K562 (cell line): Measurements from ENCODE around the gene GNAI1.

Source experiments
- FOXA1 ChIP-seq: fragments of 450-650 bp; IDR thresholded peaks from 2 replicates; pipeline ENCODE4 v1.6.1; 2016; ENCODE audit warnings: mild to moderate bottlenecking, borderline replicate concordance
- FOXM1 ChIP-seq, 2 experiments: fragments of 450-650 bp in 1 of 2; sonication (generic) in 1 of 2; formaldehyde crosslinking in 1 of 2; IDR thresholded peaks; 2 replicates each; pipeline versions ENCODE4 v1.6.1 to v1.9.0; 2017 to 2022; ENCODE audit warnings: low read depth in 2 of 2, mild to moderate bottlenecking in 2 of 2, missing genetic modification reagents in 1 of 2, moderate library complexity in 1 of 2
- JUND ChIP-seq, 2 experiments: IDR thresholded peaks; 2 replicates in 1 of 2; 3 replicates in 1 of 2; pipeline ENCODE4 v1.6.1; 2011; ENCODE audit warnings: borderline replicate concordance in 2 of 2, low read depth in 2 of 2, low read length in 2 of 2, improper control_type of control experiment in 1 of 2, missing biosample characterization in 1 of 2, missing genetic modification characterization in 1 of 2, missing genetic modification reagents in 1 of 2
- MTA2 ChIP-seq: fragments of 450-650 bp; IDR thresholded peaks from 2 replicates; pipeline ENCODE4 v1.6.1; 2016; ENCODE audit warnings: low read depth
- POLR3G ChIP-seq: IDR thresholded peaks from 2 replicates; pipeline ENCODE4 v1.6.1; 2011; ENCODE audit not compliant: insufficient read length, insufficient replicate concordance; ENCODE audit errors: extremely low read depth
- SMARCA4 ChIP-seq: fragments of 450-650 bp; IDR thresholded peaks from 2 replicates; pipeline ENCODE4 v1.6.1; 2016
- SMC3 ChIP-seq: conservative IDR thresholded peaks from 2 replicates; pipeline ENCODE4 v1.6.1; 2011; ENCODE audit warnings: low read depth, low read length, improper control_type of control experiment; ENCODE audit not compliant: insufficient read depth
- SP2 ChIP-seq: IDR thresholded peaks from 2 replicates; pipeline ENCODE4 v1.6.1; 2011; ENCODE audit warnings: mild to moderate bottlenecking, low read depth, low read length, moderate library complexity; ENCODE audit not compliant: poor library complexity, severe bottlenecking; ENCODE audit errors: extremely low read depth
- TBL1XR1 ChIP-seq, 2 experiments: IDR thresholded peaks; 2 replicates each; pipeline ENCODE4 v1.6.1; 2012; ENCODE audit warnings: improper control_type of control experiment in 2 of 2, low read length in 2 of 2, mild to moderate bottlenecking in 1 of 2
- ZNF274 ChIP-seq: IDR thresholded peaks from 2 replicates; pipeline ENCODE4 v1.6.1; 2011; ENCODE audit warnings: low read depth, mild to moderate bottlenecking, low read length, moderate library complexity, borderline replicate concordance
- ZNF324 ChIP-seq: fragments of 250-450 bp; sonication (Bioruptor Pico); IDR thresholded peaks from 2 replicates; pipeline ENCODE4 v1.4.0; 2020; ENCODE audit warnings: mild to moderate bottlenecking
- TF ChIP-seq, protein P1 (sequence below), 3 experiments: IDR thresholded peaks in 2 of 3; conservative IDR thresholded peaks in 1 of 3; 2 replicates each; pipeline ENCODE4 v1.5.1; 2011 to 2012; ENCODE audit warnings: low read length in 3 of 3, mild to moderate bottlenecking in 3 of 3, control low read depth in 2 of 3, improper control_type of control experiment in 1 of 3, inconsistent platforms in 1 of 3, low read depth in 1 of 3, mixed read lengths in 1 of 3, moderate library complexity in 1 of 3; ENCODE audit not compliant: insufficient read depth in 2 of 3

DNA sequence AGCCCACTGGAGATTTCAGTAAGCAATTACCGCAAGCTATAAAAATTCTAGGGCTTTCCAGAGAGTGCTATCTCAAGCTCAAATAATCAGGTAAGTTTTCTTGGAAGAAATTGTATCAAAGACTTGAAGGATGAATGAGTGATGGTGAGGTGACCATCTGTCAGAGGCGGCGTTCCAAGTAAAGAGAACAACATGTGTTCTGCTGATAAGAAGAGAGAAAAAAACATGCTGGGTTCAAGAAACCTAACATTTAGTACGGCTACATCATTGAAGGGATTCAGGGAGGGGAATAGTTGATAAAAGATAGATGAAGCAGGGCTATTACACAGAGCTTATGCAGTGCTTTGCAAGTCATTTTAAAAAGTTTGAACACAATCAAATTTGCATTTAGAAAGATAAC, 100.7 kb downstream of the GNAI1 start:
- TF ChIP-seq FOXA1 (no peak), MTA2 (no peak), JUND (IDR thresholded peaks at IDR 0.05; ENCODE audit: borderline replicate concordance, low read depth, low read length) (no peak), JUND (tag; IDR thresholded peaks at IDR 0.05; ENCODE audit: borderline replicate concordance, low read depth, low read length) (no peak), SP2 (no peak), ZNF274 (no peak), ZNF324 (no peak), SMARCA4 (no peak), POLR3G (no peak), TBL1XR1 (IDR thresholded peaks at IDR 0.05; ENCODE audit: low read length in 2 of 2) (no peak), SMC3 (no peak), FOXM1 (IDR thresholded peaks at IDR 0.05; ENCODE audit: low read depth) (no peak), FOXM1 (CRISPR knock-in tag; IDR thresholded peaks at IDR 0.05; ENCODE audit: low read depth) (no peak)
- TF ChIP-seq, protein P1, sequence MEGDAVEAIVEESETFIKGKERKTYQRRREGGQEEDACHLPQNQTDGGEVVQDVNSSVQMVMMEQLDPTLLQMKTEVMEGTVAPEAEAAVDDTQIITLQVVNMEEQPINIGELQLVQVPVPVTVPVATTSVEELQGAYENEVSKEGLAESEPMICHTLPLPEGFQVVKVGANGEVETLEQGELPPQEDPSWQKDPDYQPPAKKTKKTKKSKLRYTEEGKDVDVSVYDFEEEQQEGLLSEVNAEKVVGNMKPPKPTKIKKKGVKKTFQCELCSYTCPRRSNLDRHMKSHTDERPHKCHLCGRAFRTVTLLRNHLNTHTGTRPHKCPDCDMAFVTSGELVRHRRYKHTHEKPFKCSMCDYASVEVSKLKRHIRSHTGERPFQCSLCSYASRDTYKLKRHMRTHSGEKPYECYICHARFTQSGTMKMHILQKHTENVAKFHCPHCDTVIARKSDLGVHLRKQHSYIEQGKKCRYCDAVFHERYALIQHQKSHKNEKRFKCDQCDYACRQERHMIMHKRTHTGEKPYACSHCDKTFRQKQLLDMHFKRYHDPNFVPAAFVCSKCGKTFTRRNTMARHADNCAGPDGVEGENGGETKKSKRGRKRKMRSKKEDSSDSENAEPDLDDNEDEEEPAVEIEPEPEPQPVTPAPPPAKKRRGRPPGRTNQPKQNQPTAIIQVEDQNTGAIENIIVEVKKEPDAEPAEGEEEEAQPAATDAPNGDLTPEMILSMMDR (IDR thresholded peaks at IDR 0.05 in 2 of 3, conservative IDR thresholded peaks at IDR 0.05 in 1 of 3; ENCODE audit: insufficient read depth in 2 of 3, low read depth in 1 of 3, low read length in 3 of 3), result no peak
